Right kidney (tissue), 1 donor: ENCODE results near the gene ITPRIP.

Experiments used
- DNase-seq: peaks from one replicate; pipeline ENCODE4 v3.0.0-alpha.2; 2016

Gene ITPRIP

DNA sequence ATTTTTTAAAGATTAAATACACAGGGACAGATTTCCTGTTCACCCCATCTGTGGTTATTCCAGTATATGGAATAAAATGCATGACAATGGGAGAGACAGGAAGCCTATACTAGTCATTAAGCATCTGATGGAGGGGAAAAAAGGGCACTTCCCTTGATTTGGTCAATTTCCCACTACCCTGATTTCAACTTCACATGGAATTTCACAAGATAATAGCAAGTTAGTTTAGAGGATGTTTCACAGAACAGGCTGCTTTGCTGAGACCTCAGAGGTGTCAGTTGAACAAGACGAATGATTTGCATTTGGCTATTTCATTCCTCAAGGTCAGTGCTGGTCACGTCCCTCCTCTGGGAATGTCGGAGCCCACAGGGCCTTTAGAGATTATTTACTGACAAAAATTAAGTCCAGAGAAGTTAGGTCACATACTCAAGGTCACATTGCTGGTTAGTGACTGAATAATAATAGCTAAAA lies 4.7 kb upstream of the ITPRIP start:
- no peak for DNase-seq

DNA sequence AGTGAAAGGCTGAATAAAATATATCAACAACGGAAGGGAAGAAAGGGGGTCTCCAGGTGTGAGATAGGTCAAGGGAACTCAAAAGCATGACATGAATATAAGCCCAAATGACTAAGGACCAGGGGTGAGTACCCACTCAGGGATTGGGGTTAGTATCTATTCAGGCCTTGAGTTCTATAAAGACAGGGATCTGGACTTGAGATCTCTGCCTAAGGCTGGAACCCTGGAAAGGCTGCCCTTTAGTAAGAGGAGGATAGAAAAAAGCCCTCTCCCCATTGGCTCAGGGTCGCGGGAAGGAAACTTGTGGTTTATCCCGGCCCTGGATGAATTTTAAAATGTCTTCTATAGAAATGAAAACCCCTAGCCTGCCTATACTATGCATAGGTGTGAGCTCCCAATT lies 2.4 kb upstream of the ITPRIP start:
- no peak for DNase-seq

DNA sequence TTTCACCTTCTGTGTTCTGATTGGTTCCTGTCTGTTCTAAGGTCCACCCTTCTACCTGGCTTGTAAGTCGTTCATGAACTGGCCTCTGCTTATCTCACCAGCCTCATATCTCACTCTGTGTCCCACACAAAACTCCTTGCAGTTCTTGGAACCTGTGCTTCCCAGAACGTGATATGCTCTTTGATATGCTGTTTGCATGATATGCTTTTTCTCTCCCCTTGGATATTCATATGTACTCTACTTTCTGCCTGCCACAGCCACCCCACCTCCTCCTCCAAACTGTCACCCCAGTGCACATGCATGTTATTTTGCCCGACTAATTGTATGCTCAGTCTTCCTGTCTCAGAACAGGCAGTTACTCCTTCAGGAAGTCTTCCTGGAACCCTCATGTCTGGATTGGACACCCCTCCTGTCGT lies 1.9 kb upstream of the ITPRIP start:
- DNase-seq = no peak

DNA sequence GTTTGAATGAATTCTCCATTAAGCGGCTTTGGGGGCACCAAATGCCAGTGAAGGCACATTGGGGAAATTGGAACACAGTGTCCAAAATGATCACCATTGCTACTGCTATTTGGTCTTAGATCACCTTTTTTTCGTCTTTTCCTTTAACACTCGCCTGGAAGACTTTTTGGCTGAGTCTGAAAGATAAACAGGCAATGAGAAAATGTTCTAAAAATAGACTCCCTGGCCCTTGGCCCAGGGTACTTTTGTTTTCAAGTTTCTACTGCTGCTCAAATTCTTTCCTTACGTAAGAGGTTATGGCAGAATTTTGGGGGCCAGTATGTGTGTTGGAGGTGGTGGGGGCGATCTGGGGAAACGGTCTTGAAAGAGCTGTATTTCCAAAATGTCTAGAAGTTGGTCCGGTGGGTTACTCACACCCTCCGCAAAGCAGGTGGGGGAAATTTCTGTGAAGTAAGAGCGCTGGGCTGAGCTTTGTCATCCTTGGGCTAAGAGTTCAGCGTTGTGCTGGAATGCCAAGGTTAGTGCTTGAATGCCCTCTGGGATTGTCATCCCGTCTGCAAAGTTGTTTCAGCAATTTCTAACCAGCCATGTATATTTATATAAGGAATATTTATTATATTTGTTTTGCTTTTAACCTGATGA lies 1.3 kb upstream of the ITPRIP start:
- peak; percentile 53 for DNase-seq

GRCh38 chr10:104337521-104337984 lies 712 bp downstream of the ITPRIP start:
- no peak for DNase-seq

GRCh38 chr10:104336821-104337467 lies 1.3 kb downstream of the ITPRIP start:
- DNase-seq = peak; percentile 47

GRCh38 chr10:104334965-104335650 lies 3.2 kb downstream of the ITPRIP start:
- DNase-seq = no peak

- no peak for DNase-seq
These were observed 3.7 kb downstream of the ITPRIP start for GRCh38 chr10:104334561-104334960.

GRCh38 chr10:104333728-104334373 lies 4.4 kb downstream of the ITPRIP start:
- no peak for DNase-seq

DNA sequence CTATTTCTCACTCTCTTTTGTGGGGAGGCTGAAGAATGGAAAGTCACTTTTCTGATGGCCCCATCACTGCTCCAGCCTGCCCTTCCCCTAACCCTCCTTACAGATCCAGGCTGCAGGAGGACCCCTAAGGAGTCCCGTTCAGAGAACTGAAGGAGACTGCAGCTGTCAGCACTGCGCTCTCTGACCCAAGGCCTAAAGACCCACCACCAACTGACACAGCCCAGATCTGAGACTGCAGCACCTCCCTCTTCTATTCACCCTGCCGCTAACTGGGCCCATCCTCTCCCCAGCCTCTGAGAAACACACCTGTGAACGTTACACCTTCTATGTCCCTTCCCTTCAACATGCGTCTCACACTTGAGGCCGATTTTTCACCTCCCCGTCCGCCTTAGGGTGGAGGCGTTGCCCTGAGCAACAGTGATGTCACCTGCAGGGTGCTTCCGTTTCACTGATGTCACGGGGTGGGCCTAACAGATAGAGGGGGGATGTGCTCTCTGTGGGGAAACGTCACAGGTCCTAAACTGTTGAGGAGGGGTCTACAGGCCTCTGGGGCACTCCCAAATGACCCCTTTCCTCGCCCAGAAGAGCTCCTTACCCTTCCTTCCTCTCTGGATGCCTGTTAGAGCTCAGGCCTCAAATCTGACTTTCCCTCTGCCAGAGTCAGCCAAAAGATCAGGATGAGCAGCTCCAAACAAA lies 5.1 kb downstream of the ITPRIP start:
- DNase-seq = no peak

- no peak for DNase-seq
These were observed 5.8 kb downstream of the ITPRIP start for GRCh38 chr10:104332243-104333031.

DNA sequence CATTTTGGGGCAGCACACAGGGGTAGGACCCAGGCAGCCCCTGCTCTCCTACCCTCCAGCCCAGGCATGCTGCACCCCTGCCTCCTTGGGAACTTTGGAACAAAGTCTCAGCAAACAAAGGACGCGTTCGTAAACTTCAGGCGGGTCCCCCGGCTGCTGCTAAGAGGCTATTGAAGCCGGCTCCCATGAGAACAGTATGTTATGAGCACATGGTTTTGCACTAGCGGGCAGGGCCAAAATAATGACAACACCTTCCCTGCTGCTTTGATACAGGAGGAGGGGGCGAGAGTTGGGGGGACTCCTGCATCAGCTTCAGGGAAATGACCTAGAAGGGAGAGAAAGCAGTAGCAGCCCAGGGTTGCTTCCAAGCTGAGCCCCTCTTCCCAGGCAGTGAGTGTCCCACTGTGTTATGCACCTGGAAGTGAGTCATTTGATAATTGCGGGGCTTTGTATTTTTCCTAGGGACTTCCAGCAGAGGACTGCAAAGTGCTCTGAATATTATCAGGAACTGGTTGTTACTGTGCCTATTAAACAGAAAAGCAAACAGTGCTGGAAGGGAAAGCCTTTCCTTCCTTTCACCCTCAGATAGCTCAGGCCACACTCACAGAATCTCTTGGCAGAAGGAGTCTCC lies 6.9 kb downstream of the ITPRIP start:
- peak; percentile 62 for DNase-seq

DNA sequence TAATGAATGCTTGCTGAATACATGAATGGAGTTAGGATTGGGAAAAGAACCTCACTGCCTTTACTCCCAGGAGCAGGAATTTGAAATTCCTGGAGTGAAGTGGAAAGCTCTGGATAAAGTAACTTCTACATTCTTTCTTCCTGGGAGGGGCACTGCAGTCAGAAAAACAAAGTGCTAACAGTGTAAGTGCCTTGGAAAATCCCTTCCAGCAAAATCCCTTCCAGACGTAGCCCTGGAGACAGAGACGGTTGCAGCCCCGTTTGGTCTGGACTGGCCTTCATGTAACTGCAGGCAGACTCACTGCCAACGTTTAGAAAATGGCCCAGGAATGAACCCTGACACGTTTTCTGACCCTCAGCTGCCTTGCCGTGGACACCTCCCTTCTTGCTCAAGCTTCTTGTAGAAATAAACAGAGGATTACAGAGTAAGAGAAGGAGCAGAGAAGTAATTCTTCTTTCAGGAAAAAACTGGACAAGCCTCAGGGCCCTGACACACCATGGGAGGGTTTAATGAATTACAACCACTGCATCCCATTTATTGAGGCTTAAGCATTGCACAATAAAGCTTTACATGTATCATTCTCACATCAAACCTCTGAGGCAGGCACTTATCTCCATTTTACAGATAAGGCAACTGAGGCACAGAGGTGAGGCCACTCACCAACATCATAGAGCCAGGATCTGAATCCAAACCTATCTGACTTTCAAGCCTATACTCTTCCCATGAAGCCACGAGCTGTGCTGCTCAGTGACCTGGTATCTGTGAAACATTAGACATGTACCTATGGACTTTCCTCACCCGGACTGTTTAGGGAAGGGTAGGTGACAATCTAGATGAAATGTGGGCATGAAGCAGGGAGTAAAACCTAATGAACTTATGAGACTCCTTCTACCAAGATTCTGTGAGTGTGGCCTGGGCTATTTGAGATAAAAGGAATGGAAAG lies 7.8 kb downstream of the ITPRIP start:
- no peak for DNase-seq

DNA sequence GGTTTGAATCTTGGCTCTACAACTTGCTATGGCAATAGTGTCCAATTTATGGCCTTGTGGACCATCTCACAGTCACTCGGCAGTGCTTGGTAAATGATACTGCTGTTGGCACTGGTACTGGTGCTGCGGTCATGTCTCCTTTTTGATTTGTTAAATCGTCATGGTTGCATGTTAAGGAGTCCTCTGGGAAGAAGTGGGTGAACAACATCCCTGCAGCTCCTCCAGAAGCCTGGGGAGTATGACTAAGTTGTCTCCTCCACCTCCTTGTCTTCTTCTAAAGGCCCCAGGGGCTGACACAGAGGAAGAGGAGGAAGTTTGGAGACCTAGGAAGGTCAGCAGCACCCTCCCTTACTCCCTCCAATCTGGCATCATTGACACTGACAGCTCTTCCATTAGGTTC lies 8.5 kb downstream of the ITPRIP start:
- no peak for DNase-seq

DNA sequence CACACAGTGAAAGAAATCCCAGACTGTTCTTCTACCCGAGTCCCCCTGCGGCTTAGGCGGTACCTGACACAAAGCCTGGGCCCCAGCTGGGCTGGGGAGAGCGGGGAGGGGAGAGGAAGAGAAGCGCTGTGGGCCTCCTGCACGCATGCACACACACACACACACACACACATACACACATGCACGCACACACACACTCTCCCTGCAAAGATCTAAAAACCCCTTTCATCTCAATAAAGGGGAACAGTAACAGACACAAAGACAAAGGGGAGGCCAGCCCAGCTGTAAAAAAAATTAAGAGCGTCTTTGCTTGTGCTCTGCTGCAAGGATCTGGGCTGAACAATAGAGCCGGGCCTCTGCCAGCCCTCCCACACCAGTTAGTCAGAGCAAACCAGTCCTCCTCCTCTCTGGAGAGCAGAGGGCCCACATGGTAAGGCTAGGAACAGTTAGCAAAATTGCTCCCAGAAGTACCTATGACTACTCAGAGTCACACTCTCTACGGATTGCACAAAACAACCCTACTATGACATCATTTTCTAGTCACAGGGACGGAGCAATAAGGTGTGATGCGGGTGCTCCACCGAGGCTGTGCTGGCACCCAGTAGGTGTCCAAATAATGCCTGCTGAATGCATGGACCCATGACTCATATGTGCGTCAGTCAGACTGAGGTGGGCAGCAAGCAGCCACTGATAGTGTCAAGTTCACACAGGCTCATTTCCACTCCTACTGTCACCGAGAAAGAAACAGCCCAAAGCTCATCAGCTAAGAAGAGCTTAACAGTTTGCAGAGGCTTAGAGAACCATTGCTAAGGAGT lies 9.2 kb downstream of the ITPRIP start:
- DNase-seq = peak; percentile 84

DNA sequence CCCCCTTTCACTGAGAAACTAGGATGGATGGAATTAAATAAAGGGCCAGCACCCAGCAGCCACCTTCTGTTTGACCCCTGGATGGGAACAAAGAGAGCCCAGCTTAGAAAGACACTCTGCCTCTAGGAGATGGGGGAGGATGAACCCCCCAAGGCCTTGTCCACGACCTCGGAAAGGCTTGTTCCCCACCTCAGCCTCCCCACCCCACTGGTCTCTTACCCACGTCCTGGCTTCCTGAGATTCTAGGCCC lies 9.7 kb downstream of the ITPRIP start:
- no peak for DNase-seq

DNA sequence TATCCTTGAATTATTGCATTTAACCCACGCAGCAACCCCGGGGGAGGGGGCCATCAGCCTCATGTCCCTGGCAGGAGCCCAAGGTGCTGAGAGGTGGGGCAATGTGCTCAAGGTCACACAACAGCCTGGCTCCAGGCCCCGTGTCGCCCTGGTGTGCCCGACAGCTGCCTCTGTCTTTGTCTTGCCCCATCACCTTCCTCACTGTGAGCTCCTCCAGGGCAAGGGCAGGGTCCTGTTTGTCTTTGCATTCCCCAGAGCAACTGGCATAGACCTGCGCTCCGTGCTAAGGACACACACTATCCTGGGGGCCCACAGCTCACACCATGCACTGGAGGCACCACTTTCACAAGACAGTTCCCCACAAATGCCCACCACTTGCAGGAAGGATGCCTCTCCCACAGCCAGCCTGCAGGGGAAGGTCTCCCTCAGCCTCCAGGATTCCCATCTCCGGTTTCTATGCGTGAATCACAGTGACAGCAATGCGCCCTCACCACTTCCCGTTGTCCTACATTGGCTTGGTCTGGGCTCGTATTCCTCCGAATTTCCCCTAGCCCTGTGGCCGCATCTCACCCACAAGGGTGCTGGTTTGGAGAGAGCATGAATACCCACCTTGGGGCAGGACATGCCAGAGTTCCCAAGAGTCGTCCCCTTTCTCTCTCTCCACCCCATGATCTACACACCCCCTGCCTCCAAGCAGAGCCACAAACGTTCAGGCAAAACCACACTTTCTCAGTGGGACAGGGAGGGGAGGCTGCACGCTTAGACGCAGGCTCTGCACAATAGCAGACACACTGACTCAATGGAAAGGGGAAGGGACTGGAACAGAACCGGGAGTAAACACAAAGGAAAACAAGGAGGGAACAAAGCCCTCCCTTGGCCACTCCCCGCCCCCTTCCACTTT lies 10.3 kb downstream of the ITPRIP start:
- DNase-seq = peak; percentile 71

GRCh38 chr10:104326991-104327610 lies 11.2 kb downstream of the ITPRIP start:
- DNase-seq = no peak
